DLD1 (cell line): ENCODE results near the gene SMPD3.

Source experiments
- in situ Hi-C: cut with HindIII; loops from 2 replicates; pipeline ENCODE4 v1.10.0; 2017; ENCODE audit warnings: low sequenced_read_pairs

Gene SMPD3

DNA sequence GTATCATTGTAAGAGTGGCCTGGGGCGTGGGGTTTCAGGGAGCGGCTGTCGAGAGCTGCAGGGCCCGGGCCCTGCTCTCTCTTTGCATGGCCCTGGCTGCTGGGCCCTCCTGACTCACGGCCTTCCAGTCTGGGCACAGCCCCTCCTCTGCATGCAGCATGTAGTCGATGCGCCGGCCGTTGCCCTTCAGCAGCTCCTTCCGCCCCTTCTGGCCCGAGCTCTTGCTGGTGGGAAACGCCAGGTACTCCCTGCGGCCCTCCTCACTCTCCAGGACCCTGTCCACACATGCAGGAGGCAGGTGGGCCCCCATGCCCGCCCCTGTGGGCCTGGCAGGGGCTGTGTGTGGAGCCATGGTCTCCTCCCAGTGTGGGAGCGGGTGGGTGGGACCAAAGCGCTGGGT lies 86.8 kb downstream of the SMPD3 start:
- in situ Hi-C loops = no loop called here

DNA sequence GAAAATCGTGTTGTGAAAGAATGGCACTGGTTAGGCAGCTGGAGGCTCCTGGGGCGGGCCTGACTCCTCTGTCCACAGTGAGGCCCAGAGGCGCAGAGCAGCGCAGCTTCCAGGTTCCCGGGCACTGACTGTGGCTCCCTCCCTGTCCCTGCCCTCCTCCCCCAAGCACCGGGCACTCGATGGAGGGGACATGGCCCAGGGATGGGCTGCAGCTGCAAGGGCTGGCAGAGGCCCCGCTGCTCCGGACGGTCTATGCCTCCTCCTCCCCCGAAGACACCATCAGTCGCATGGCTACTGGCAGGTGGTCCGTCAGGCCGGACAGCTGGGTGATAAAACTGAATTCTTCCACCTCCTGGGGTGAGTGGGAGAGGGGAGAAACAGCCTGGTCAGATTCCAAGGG lies 87.4 kb downstream of the SMPD3 start:
- in situ Hi-C loops = no loop called here

DNA sequence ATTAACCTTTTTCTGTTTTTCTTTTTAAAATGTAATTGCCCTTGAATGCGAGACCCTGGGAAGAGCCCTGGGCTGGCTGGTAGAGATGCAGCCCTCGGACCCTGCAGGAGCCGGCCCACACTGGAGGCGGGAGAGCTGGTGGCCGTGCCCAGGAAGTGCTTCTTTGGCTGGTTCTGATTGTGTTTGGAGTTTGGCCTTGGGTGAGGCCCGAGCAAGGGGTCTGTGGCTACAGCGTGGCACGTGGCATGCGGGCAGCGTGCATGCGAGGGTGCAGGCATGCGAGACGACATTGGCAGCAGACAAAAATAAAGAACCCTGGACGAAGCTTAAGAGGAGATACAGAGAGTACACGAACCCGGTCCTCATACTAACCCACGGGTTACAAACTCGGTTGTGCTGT lies 87.8 kb downstream of the SMPD3 start:
- in situ Hi-C loops = no loop called here

DNA sequence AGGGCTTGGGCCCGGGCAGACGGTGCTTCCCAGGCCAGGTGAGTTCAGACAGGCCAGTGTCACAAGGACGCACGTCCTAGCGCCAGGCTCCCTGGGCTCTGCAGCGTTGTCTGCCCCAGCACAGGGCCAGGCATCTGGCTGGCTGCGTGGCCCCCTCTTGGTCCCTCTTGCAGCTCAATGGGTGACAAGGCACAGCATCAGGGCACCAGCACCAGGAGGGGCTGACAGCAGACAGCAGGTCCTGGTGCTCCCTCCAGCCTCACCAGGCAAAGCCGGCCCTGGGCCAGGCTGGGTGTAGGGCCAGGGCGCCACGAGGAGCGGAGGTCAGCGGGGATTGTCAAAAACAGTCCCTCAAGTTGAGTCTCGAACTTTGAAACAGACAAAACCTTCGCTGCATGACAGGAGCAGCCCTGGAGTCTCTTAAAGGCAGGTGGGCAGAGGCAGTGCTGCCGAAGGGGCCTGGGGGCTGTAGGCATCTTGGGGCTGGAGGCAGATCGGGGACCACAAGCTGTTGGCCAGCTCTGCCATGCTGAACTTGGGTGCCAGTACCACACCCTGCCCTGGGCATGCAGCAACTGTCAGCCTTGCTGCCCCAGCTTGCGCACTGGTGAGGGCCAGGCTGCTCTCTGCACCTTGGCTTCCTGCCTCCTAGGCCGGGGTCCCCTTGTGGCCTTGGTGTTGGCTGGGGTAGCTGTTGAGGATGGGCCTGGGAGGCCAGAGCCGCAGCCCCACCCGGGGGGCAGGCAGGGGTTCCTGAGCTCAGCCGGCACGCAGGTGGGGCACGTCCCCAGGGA lies 88.7 kb downstream of the SMPD3 start:
- in situ Hi-C loops = no loop called here

DNA sequence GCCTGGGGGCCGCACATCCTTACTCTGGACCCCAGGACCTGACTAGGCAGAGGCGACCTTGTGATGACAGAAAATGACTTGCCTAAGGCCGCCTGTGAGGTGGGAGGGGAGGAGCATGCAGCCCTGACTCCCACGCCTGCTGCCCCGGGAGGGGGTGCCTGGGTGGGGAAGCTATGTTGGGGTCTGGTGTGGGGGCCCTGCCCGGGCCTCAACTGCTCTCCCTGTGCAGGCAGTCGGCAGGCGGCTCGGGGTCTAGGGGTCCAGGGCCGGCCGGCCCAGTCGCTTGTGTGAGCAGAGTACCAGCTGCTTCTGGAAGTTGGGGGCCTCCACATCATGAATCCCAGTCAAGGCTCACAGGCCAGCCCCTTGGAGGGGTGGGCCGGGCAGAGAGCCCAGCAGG lies 89.4 kb downstream of the SMPD3 start:
- in situ Hi-C loops = no loop called here

DNA sequence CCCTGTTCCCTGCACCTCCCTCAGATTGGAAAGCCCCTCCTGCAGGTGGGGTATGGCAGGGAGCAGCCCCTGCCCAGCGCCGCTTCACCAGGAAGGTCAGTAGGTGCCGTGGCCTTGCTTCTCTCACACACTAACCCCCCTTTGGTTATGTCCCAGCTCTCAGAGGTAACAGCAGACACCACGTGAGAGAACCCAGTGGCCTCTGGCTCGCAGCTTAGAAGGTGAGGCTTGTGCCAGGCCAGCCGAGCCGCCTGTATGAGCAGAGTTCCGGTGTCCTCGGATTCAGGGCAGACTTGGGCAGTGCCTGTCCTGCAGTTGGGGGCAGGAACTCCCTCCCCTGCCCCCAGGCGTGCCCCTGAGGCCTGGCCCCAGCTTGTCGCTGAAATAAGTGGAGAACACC lies 90.4 kb downstream of the SMPD3 start:
- in situ Hi-C loops = no loop called here

DNA sequence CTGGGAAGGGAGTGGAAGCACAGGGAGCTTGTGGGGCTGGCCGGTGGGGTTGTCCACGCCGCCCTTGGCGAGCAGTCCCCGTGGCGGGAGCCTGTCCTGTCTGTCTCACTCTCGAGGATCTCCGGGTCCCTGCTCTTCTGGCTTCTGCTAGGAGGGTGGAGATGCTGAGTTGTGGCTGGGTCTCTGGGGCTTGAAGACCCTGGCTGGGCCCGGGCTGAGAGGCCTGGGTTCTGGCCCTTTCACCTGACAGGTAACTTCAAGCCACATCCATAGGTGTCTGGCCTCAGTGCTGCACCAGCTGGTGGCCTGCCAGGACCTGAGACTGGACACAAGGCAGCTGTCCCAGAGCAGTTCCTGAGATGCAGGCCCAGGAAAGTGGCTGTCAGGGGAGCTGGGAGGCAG lies 90.8 kb downstream of the SMPD3 start:
- in situ Hi-C loops = no loop called here

DNA sequence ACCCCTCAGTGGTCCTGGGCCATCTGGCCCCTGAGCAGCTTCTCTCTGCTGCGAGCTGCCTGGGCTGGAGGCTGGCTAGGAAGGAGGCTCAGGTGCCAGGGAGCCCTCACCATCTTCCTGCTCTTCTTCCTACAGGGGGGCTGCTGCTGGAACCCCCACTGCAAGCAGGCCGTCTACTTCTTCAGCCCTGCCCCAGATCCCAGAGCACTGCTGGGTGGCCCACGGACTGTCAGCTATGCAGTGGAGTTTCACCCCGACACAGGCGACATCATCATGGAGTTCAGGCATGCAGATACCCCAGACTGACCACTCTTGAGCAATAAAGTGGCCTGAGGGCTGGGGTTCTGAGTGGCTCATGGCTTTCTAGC lies 91.4 kb downstream of the SMPD3 start:
- in situ Hi-C loops = no loop called here

DNA sequence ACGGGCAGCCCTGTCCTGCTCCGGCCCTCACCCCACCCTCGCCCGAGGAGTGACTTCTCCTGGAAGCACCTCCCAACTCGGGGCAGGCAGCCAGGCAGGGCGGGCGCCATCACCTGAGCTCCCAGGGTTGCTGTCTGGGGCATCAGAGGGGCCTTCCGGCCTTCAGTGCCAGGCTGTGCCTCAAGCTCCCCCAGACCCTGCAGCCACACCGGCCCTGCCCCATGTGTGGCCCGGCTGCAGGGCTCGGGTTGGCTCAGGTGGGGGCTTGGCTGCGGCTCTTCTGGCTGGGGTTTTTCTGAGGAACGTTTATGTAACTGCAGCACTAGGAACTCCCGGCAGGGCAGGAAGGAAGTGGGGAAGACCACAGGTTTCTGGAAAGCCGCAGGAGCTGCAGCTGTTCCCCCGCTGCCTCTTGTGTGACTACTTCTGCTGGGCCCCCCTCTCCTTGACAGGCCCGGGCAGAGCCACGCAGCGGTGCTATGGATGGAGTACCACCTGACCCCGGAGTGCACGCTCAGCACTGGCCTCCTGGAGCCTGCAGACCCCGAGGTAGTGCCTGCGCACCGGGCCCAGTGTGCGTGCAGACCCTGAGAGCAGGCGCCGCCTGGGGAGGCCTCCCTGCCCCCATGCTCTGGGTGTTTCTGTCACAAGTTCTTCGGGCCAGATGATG lies 91.9 kb downstream of the SMPD3 start:
- in situ Hi-C loops = no loop called here

DNA sequence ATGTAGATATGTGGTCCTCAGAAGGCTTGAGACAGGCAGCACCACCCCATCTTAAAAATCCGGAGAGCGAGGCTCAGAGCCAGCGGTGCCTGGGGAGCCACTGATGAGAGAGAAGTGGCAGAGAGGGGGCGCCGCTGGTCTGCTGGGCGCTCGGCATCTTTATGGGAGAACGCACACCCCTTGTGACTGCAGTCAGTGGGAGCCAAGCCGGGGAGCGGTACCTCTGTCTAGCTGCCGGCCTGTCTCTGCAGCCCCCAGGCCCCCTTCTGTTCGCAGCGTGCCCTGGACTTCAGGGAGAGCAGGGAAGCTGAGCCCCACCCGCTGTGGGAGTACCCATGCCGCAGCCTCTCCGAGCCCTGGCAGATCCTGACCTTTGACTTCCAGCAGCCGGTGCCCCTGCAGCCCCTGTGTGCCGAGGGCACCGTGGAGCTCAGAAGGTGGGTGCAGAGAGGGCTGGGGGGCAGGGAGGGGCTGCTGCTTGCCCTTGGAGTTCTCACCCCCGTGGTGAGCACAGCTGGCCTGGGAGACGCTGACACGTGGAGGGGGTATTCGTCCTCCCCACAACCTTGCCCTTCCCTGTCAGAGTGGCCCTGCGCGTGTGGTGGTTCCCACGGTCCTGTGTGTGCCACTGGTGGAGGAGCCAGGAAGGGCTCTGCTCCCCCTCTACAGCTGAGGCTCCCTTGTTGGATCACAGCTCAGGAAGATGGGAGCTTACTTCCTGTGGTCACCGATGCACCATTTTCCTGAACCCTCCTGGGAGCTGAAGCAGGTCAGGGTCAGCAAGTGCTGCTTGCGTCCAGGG lies 92.7 kb downstream of the SMPD3 start:
- in situ Hi-C loops = no loop called here

DNA sequence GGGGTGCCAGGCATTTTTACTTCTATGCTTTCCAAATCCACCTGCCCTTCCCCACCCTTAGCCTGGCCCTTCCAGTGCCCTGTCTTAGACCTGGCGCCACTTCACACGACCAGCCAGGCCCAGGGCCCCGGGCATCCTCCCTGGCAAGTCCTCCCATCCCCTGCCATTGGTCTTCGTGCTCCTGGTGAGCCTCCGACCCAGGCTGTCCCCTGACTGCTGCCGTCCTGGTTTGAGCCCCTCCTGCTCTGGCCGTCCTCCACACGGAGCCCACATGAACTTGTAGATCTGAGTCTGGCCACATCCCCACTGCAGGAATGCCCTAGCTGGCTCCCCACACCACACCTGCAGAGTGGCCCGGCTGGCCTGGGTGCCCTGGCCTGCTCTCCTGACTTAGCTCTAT lies 93.5 kb downstream of the SMPD3 start:
- in situ Hi-C loops = no loop called here

DNA sequence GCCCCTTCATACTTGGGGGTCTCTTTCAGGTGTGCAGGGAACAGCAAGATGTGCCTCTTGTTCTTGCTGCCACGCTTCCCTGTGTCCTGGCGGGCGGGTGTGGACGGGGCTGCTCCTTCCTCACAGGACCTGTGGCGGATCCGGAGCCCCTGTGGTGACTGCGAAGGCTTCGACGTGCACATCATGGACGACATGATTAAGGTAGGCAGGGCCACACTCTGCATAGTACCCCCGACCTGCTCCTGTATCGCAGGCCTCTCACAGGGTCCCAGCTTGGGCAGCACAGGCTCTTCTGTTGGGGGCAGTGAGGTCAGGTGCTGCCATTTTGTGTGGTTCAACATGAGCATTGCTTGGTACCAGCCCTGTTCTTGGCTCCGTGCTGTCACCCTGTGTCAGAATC lies 94.9 kb downstream of the SMPD3 start:
- in situ Hi-C loops = no loop called here

DNA sequence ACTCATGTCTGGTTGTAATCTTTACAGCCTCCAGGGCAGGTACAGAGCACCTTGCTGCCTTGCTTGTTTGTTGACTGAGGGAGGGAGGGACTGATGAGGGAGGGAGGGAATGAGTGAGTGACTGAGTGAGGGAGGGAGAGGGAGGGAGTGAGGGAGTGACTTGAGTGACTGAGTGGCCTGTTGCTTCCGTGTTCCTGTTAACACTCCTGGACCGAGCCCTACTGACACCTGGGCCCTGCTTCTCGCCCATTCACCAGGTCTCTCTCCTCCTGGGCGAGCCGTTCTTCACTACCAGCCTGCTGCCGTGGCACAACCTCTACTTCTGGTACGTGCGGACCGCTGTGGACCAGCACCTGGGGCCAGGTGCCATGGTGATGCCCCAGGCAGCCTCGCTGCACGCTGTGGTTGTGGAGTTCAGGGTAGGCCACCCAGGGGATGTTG lies 96.3 kb downstream of the SMPD3 start:
- in situ Hi-C loops = no loop called here

DNA sequence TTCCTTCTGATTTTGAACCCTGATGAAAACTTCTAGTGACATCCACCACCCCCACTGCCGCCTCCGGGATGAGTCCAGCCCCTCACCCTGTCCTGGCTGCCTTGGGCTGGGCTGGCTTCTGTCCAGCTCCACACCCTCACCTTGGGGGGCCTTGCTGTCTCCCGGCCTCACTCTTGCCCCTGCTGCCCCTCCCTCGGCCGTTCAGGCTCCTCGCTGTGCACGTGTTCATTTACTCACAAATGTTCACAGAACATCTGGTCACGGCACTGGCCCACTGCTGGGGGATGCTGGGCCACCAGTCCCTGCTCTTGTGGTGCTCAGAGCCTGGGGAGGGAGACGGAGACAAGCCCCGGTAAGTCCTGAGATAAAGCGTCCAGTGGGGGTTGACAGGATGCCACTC lies 96.8 kb downstream of the SMPD3 start:
- in situ Hi-C loops = no loop called here

DNA sequence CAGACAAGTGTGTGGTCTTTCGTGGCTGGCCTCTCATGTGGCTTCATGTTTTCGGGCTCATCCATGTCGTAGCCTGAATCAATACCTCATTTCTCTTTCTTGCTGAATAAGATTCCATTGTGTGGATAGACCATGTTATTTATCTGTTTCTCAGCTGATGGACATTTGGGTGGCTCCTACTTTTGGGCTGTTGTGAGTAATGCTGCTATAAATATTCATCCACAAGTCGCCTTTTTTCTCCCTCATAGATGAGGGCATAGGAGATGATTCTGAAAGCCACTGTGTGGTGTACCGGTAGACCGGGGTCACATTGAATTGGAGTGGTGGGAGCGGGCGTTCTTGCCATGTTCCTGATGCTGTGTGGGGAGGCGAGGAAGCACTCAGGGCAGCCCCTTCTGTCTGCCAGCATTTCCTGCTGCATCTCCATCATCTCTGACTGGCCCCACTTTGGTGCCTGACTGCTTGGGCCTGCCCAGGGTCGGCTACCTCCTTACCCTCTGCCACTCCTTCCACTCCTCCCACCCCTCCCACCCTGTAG lies 97.4 kb downstream of the SMPD3 start:
- in situ Hi-C loops = no loop called here

DNA sequence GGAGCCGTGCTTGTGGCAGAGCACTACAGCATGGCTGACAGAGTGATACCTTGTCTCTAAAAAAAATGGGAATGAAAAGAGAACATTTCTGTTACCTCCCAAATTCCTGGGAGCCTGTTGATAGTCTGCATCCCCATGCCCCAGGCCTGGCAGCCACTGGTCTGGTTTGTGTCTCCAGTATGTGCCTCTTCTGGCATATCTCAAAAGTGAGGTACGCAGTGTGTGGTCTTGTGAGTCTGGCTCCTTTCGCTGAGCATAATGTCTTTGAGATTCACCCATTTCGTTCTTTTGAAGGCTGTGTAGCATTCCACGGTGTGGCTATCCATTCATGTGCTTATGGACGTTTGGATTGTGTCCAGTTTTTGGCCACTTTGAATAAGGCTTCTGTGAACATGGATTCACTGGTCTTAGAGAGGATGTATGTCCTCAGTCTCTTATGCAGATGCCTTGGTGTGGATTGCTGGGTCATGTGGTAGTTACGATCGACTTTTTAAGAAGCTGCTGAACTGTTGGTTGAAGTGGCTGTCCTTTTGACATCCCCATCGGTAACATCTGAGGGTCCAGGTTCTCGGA lies 98.4 kb downstream of the SMPD3 start:
- in situ Hi-C loops = no loop called here

DNA sequence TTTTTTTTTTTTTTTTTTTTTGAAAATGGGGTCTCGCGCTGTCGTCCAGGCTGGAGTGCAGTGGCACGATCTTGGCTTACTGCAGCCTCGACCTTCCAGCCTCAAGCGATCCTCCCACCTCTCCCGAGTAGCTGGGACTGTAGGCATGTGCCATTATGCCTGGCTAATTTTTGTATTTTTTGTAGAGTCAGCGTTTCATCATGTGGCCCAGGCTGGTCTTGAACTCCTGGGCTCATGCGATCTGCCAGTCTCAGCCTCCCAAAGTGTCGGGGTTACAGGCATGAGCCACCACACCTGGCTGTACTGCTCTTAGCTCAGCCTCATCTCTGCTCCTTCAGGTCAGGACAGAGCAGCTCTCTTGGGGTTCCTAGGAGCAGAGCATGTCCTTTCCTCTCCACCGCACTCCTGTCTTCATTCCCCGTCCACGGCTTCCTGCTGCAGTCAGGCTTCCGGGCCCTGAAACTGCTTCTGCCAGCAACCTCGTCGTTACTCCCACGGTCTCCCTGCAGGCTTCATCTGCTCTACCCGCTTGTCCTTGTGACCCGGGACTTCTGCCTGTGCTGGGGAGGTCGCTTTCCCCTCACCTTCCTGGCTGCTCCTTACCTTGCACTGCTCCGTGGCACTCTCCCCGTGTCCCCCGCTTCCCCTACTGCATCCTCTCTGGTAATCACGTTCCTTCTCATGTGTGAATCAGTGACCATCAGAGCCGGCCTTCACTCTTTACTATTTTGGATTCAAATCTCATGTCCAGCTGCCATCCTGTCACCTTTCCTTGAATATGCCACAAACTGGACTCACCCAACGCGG lies 99.5 kb downstream of the SMPD3 start:
- in situ Hi-C loops = no loop called here

DNA sequence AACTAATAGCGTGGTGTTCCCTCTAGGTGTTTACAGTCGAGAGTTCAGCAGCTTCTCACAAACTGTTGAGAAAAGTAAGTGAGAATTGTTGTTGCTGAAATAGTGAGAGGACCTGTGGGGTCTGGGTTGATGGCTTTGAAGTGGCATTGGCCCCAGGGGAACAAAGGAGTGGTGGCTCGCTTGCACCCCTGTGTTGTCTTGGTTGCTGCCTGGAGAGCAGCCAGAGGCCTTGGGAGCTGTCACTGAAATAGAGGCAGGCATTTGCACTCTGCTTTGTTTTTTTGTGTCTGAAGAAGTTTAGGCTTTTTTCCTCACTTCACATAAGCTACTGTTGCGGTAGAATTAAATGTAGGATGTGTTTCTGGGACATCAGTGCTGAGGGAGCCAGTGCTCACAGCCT lies 100.7 kb downstream of the SMPD3 start:
- in situ Hi-C loops = no loop called here

DNA sequence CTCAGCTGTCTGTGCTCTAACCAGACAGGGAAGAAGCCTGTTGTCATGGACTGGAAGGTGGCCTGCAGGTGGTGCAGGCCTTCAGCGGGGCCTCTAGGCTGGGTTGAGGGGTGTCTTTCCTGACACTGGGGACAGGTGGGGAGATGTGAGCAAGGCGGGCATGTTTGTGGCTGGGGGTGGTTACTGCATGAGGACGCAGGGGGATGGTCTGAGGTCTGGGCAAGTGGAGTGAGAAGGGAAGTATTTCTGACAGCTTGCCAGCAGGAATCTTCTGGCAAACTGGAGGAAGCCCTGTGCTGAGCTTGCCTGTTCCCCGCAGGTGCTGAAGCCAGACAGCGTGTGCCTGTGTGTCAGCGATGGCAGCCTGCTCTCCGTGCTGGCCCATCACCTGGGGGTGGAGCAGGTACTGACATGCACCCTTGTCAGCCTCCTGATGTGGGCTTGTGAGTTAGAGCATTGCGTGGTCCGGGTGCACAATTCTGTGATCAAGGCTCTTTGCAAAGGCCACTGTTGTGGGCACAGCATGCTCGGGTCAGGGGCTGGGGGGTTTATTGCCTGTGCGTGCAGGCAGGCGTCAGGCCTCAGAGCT lies 101.3 kb downstream of the SMPD3 start:
- in situ Hi-C loops = no loop called here
